Neuronal stem cell (in vitro differentiated cells): ENCODE data around the gene GPR32.
"Not testable (repeated sequence)": the region's sequence is repeated elsewhere in the genome, so short reads cannot be mapped to it uniquely, and the experiment has no call there.

ENCODE experiments used
- DNase-seq: peaks from one replicate; pipeline ENCODE4 v3.0.0-alpha.2; 2013; ENCODE audit warnings: low spot score
- H2AFZ ChIP-seq: one replicate; pipeline ENCODE4 v1.6.1; 2013; ENCODE audit warnings: mild to moderate bottlenecking, low read length, inconsistent platforms
- H2AK5ac ChIP-seq: 2 replicates; pipeline ENCODE4 v1.6.1; 2013; ENCODE audit warnings: low read depth, mild to moderate bottlenecking, inconsistent platforms, low read length, moderate library complexity, mixed read lengths
- H2BK120ac ChIP-seq: 2 replicates; pipeline ENCODE4 v1.6.1; 2013; ENCODE audit warnings: low read depth, mild to moderate bottlenecking, inconsistent platforms, low read length, moderate library complexity, mixed read lengths
- H2BK12ac ChIP-seq: one replicate; pipeline ENCODE4 v1.6.1; 2013; ENCODE audit warnings: low read length, inconsistent platforms
- H2BK15ac ChIP-seq: 2 replicates; pipeline ENCODE4 v1.6.1; 2013; ENCODE audit warnings: mild to moderate bottlenecking, low read length, inconsistent platforms, mixed read lengths
- H2BK5ac ChIP-seq: one replicate; pipeline ENCODE4 v1.6.1; 2013; ENCODE audit warnings: inconsistent platforms, mild to moderate bottlenecking, low read length, moderate library complexity
- H3K14ac ChIP-seq: one replicate; pipeline ENCODE4 v1.6.1; 2013; ENCODE audit warnings: low read length, inconsistent platforms
- H3K18ac ChIP-seq: 2 replicates; pipeline ENCODE4 v1.6.1; 2013; ENCODE audit warnings: low read length, inconsistent platforms
- H3K23ac ChIP-seq: 2 replicates; pipeline ENCODE4 v1.6.1; 2013; ENCODE audit warnings: low read depth, mild to moderate bottlenecking, mixed read lengths, low read length, inconsistent platforms; ENCODE audit not compliant: poor library complexity
- H3K27ac ChIP-seq: replicated peaks from 3 replicates; pipeline ENCODE4 v1.5.1; 2013; ENCODE audit warnings: low read length, inconsistent platforms
- H3K27me3 ChIP-seq, 3 experiments: 2 replicates each; pipeline ENCODE4 v1.6.1; 2013; ENCODE audit warnings: low read length in 3 of 3, mild to moderate bottlenecking in 2 of 3, inconsistent platforms in 1 of 3, low read depth in 1 of 3, mixed read lengths in 1 of 3, moderate library complexity in 1 of 3; ENCODE audit not compliant: control insufficient read depth in 3 of 3, insufficient read depth in 3 of 3
- H3K36me3 ChIP-seq, 2 donors: replicated peaks in 1 of 2; 2 replicates each; pipeline ENCODE4 v1.6.1; 2013; ENCODE audit warnings: low read length in 2 of 2; ENCODE audit not compliant: control insufficient read depth in 2 of 2, insufficient read depth in 2 of 2
- H3K4ac ChIP-seq: 2 replicates; pipeline ENCODE4 v1.6.1; 2013; ENCODE audit warnings: inconsistent platforms, mild to moderate bottlenecking, low read length, moderate library complexity
- H3K4me1 ChIP-seq, 2 donors: 1 replicate in 1 of 2; 2 replicates in 1 of 2; pipeline ENCODE4 v1.6.1; 2013; ENCODE audit warnings: low read length in 2 of 2, low read depth in 1 of 2; ENCODE audit not compliant: control insufficient read depth in 2 of 2, insufficient read depth in 1 of 2
- H3K4me2 ChIP-seq: one replicate; pipeline ENCODE4 v1.6.1; 2013; ENCODE audit warnings: mild to moderate bottlenecking, low read length, inconsistent platforms; ENCODE audit not compliant: insufficient read depth, poor library complexity, severe bottlenecking
- H3K4me3 ChIP-seq, 2 donors: 2 replicates each; pipeline ENCODE4 v1.5.1; 2013; ENCODE audit warnings: low read length in 2 of 2, mild to moderate bottlenecking in 2 of 2, inconsistent platforms in 1 of 2, moderate library complexity in 1 of 2
- H3K79me1 ChIP-seq: one replicate; pipeline ENCODE4 v1.6.1; 2013; ENCODE audit warnings: low read depth, mild to moderate bottlenecking, inconsistent platforms, low read length, moderate library complexity
- H3K9ac ChIP-seq: one replicate; pipeline ENCODE4 v1.6.1; 2013; ENCODE audit warnings: mild to moderate bottlenecking, low read depth, low read length, inconsistent platforms; ENCODE audit not compliant: poor library complexity
- H3K9me3 ChIP-seq, 2 donors: replicated peaks in 1 of 2; 2 replicates each; pipeline versions ENCODE3 to v1.6.1; 2013; ENCODE audit warnings: low read length in 2 of 2, mild to moderate bottlenecking in 2 of 2, inconsistent platforms in 1 of 2, low read depth in 1 of 2, mixed read lengths in 1 of 2, moderate library complexity in 1 of 2; ENCODE audit not compliant: control insufficient read depth in 2 of 2, insufficient read depth in 1 of 2
- H4K8ac ChIP-seq: one replicate; pipeline ENCODE4 v1.6.1; 2013; ENCODE audit warnings: low read depth, mild to moderate bottlenecking, inconsistent platforms, low read length, moderate library complexity
- H4K91ac ChIP-seq: one replicate; pipeline ENCODE4 v1.6.1; 2013; ENCODE audit warnings: low read length, low read depth, mild to moderate bottlenecking, inconsistent platforms; ENCODE audit not compliant: poor library complexity
- WGBS, 2 donors: extraction: QIAGEN DNeasy Blood & Tissue Kit; methylation state at CpG; one replicate each; pipeline ENCODE4 v1.1.7; 2013; ENCODE audit warnings: missing lambda C conversion rate in 2 of 2, mixed read lengths in 1 of 2; ENCODE audit not compliant: insufficient read length in 2 of 2, insufficient replicate concordance in 1 of 2; ENCODE audit errors: extremely low coverage in 2 of 2; 5-methylcytosine and 5-hydroxymethylcytosine counted together

Gene GPR32

GRCh38 chr19:50766746-50767145 is 3.5 kb upstream of the GPR32 start:
- not testable (repeated sequence) for H3K9ac ChIP-seq, H2AFZ ChIP-seq, H3K36me3 ChIP-seq, H2BK120ac ChIP-seq, H2AK5ac ChIP-seq, H4K91ac ChIP-seq, H3K27me3 ChIP-seq, H3K9me3 ChIP-seq, H3K18ac ChIP-seq, H3K14ac ChIP-seq, H2BK15ac ChIP-seq, H3K4me1 ChIP-seq, H4K8ac ChIP-seq, H3K79me1 ChIP-seq, H2BK12ac ChIP-seq, H3K4ac ChIP-seq, H3K4me3 ChIP-seq, H3K27ac ChIP-seq, H3K4me2 ChIP-seq, H2BK5ac ChIP-seq, H3K23ac ChIP-seq, DNase-seq
- no CpG with 5 or more reads among the region's 12 CpGs for WGBS, 2 donors

- H2AFZ ChIP-seq, H3K36me3 ChIP-seq, H2BK120ac ChIP-seq, H2BK15ac ChIP-seq, H4K91ac ChIP-seq, H3K18ac ChIP-seq, H4K8ac ChIP-seq, H3K27me3 ChIP-seq, H2AK5ac ChIP-seq, H2BK5ac ChIP-seq, H3K4me2 ChIP-seq, H3K27ac ChIP-seq, H3K4ac ChIP-seq, DNase-seq, H3K4me1 ChIP-seq, H3K9ac ChIP-seq, H2BK12ac ChIP-seq, H3K23ac ChIP-seq, H3K4me3 ChIP-seq, H3K14ac ChIP-seq, H3K9me3 ChIP-seq, H3K79me1 ChIP-seq: not testable (repeated sequence)
- no CpG with 5 or more reads among the region's 5 CpGs for WGBS, 2 donors
These were observed 3.0 kb upstream of the GPR32 start for GRCh38 chr19:50767263-50767662.

- H3K79me1 ChIP-seq, result no peaks in the 10 kb centered on the region
- no peak overlapping the region for H3K23ac ChIP-seq
- H4K91ac ChIP-seq, result no peak overlapping the region
- H2BK120ac ChIP-seq, result no peak overlapping the region
- no peak overlapping the region for H3K14ac ChIP-seq
- no peak overlapping the region for H2BK15ac ChIP-seq
- no peak overlapping the region for H3K27ac ChIP-seq
- H4K8ac ChIP-seq, result no peak overlapping the region
- no peak overlapping the region for H3K18ac ChIP-seq
- H3K4me2 ChIP-seq, result no peak overlapping the region
- no peak overlapping the region for H2AK5ac ChIP-seq
- no peak overlapping the region for H3K9ac ChIP-seq
- H2BK5ac ChIP-seq, result no peak overlapping the region
- peaks cover 0 to 3% (median 0%) of the 10 kb centered on the region in 3 experiments for H3K27me3 ChIP-seq
- no peak overlapping the region for H3K4me3 ChIP-seq
- H3K4ac ChIP-seq, result no peak overlapping the region
- H3K36me3 ChIP-seq, result no peaks in the 10 kb centered on the region
- H3K9me3 ChIP-seq, result no peaks in the 10 kb centered on the region
- DNase-seq, result no peak
- H2AFZ ChIP-seq, result no peak overlapping the region
- no peaks in the 10 kb centered on the region for H3K4me1 ChIP-seq
- no peak overlapping the region for H2BK12ac ChIP-seq
- whole genome bisulfite sequencing, 2 donors, result no CpG with 5 or more reads among the region's 5 CpGs
These were observed 2.0 kb upstream of the GPR32 start for GRCh38 chr19:50768277-50768676.

- H3K4me2 ChIP-seq, result no peak overlapping the region
- H2BK5ac ChIP-seq, result no peak overlapping the region
- no peaks in the 10 kb centered on the region for H3K9me3 ChIP-seq
- no peaks in the 10 kb centered on the region for H3K79me1 ChIP-seq
- H3K23ac ChIP-seq, result no peak overlapping the region
- peak overlapping the region; percentile 38 for H3K14ac ChIP-seq
- peaks cover 0 to 3% (median 0%) of the 10 kb centered on the region in 3 experiments for H3K27me3 ChIP-seq
- no peak overlapping the region for H2BK12ac ChIP-seq
- no peaks in the 10 kb centered on the region for H3K4me1 ChIP-seq
- no peak overlapping the region for H2AK5ac ChIP-seq
- no peak overlapping the region for H3K27ac ChIP-seq
- no peak overlapping the region for H3K9ac ChIP-seq
- no peak overlapping the region for H2AFZ ChIP-seq
- no CpG with 5 or more reads among the region's 13 CpGs for WGBS, 2 donors
- no peak overlapping the region for H2BK15ac ChIP-seq
- DNase-seq, result no peak
- no peak overlapping the region for H4K8ac ChIP-seq
- H3K4ac ChIP-seq, result peak overlapping the region; percentile 66
- no peak overlapping the region for H2BK120ac ChIP-seq
- no peak overlapping the region for H3K18ac ChIP-seq
- no peak overlapping the region for H4K91ac ChIP-seq
- no peaks in the 10 kb centered on the region for H3K36me3 ChIP-seq
- no peak overlapping the region for H3K4me3 ChIP-seq
These were observed 624 bp downstream of the GPR32 start for GRCh38 chr19:50770888-50771287.
